ENCODE data around the gene GLB1L3.

GLB1L3 gene

GRCh38 chr11:134240592-134240991, 35.6 kb upstream of the GLB1L3 start:
- Histone ChIP-seq H3K9ac (ENCODE audit: low read depth, low read length) (no peak overlapping the region), H3K9me3 (replicated peaks; ENCODE audit: low read length) (no peaks in the 10 kb centered on the region), H3K4me1 (ENCODE audit: control insufficient read depth, insufficient read depth, low read length) (no peaks in the 10 kb centered on the region), H3K4me2 (ENCODE audit: low read length) (no peak overlapping the region), H3K27me3 (ENCODE audit: control insufficient read depth, insufficient read depth, low read length) (no peaks in the 10 kb centered on the region), H3K4me3 (ENCODE audit: low read length) (no peak overlapping the region), H3K36me3 (ENCODE audit: insufficient read depth, low read length) (peaks cover 39% of the 10 kb centered on the region)

- no peaks in the 10 kb centered on the region for H3K27me3 ChIP-seq (ENCODE audit: control insufficient read depth, insufficient read depth, low read length)
- no peaks in the 10 kb centered on the region for H3K9me3 ChIP-seq (replicated peaks; ENCODE audit: low read length)
- no peak overlapping the region for H3K9ac ChIP-seq (ENCODE audit: low read depth, low read length)
- no peak overlapping the region for H3K4me3 ChIP-seq (ENCODE audit: low read length)
- no peak overlapping the region for H3K4me2 ChIP-seq (ENCODE audit: low read length)
- H3K36me3 ChIP-seq (ENCODE audit: insufficient read depth, low read length): peaks cover 55% of the 10 kb centered on the region
- no peaks in the 10 kb centered on the region for H3K4me1 ChIP-seq (ENCODE audit: control insufficient read depth, insufficient read depth, low read length)
Measured at GRCh38 chr11:134242376-134242775, 33.8 kb upstream of the GLB1L3 start.

GRCh38 chr11:134243913-134244312, 32.3 kb upstream of the GLB1L3 start:
- Histone ChIP-seq H3K9me3 (replicated peaks; ENCODE audit: low read length) (no peaks in the 10 kb centered on the region), H3K36me3 (ENCODE audit: insufficient read depth, low read length) (peaks cover 71% of the 10 kb centered on the region), H3K4me3 (ENCODE audit: low read length) (no peak overlapping the region), H3K27me3 (ENCODE audit: control insufficient read depth, insufficient read depth, low read length) (no peaks in the 10 kb centered on the region), H3K4me1 (ENCODE audit: control insufficient read depth, insufficient read depth, low read length) (no peaks in the 10 kb centered on the region), H3K9ac (ENCODE audit: low read depth, low read length) (no peak overlapping the region), H3K4me2 (ENCODE audit: low read length) (no peak overlapping the region)

- Histone ChIP-seq H3K27me3 (ENCODE audit: control insufficient read depth, insufficient read depth, low read length) (no peaks in the 10 kb centered on the region), H3K9me3 (replicated peaks; ENCODE audit: low read length) (no peaks in the 10 kb centered on the region), H3K4me1 (ENCODE audit: control insufficient read depth, insufficient read depth, low read length) (no peaks in the 10 kb centered on the region), H3K4me2 (ENCODE audit: low read length) (no peak overlapping the region), H3K4me3 (ENCODE audit: low read length) (no peak overlapping the region), H3K36me3 (ENCODE audit: insufficient read depth, low read length) (peaks cover 73% of the 10 kb centered on the region), H3K9ac (ENCODE audit: low read depth, low read length) (no peak overlapping the region)
Measured at GRCh38 chr11:134244593-134244992, 31.6 kb upstream of the GLB1L3 start.

- Histone ChIP-seq H3K4me3 (ENCODE audit: low read length) (no peak overlapping the region), H3K4me1 (ENCODE audit: control insufficient read depth, insufficient read depth, low read length) (no peaks in the 10 kb centered on the region), H3K27me3 (ENCODE audit: control insufficient read depth, insufficient read depth, low read length) (no peaks in the 10 kb centered on the region), H3K4me2 (ENCODE audit: low read length) (no peak overlapping the region), H3K9ac (ENCODE audit: low read depth, low read length) (no peak overlapping the region), H3K36me3 (ENCODE audit: insufficient read depth, low read length) (peaks cover 74% of the 10 kb centered on the region), H3K9me3 (replicated peaks; ENCODE audit: low read length) (no peaks in the 10 kb centered on the region)
Measured at GRCh38 chr11:134245434-134245833, 30.7 kb upstream of the GLB1L3 start.

- Histone ChIP-seq H3K4me3 (ENCODE audit: low read length) (no peak overlapping the region), H3K9ac (ENCODE audit: low read depth, low read length) (no peak overlapping the region), H3K4me1 (ENCODE audit: control insufficient read depth, insufficient read depth, low read length) (no peaks in the 10 kb centered on the region), H3K9me3 (replicated peaks; ENCODE audit: low read length) (no peaks in the 10 kb centered on the region), H3K36me3 (ENCODE audit: insufficient read depth, low read length) (peaks cover 76% of the 10 kb centered on the region), H3K27me3 (ENCODE audit: control insufficient read depth, insufficient read depth, low read length) (no peaks in the 10 kb centered on the region), H3K4me2 (ENCODE audit: low read length) (no peak overlapping the region)
Measured at GRCh38 chr11:134246100-134246499, 30.1 kb upstream of the GLB1L3 start.

- no peaks in the 10 kb centered on the region for H3K9me3 ChIP-seq (replicated peaks; ENCODE audit: low read length)
- H3K27me3 ChIP-seq (ENCODE audit: control insufficient read depth, insufficient read depth, low read length): no peaks in the 10 kb centered on the region
- H3K4me3 ChIP-seq (ENCODE audit: low read length): no peak overlapping the region
- peaks cover 1% of the 10 kb centered on the region for H3K4me1 ChIP-seq (ENCODE audit: control insufficient read depth, insufficient read depth, low read length)
- no peak overlapping the region for H3K9ac ChIP-seq (ENCODE audit: low read depth, low read length)
- no peak overlapping the region for H3K4me2 ChIP-seq (ENCODE audit: low read length)
- H3K36me3 ChIP-seq (ENCODE audit: insufficient read depth, low read length): peaks cover 75% of the 10 kb centered on the region
Measured at GRCh38 chr11:134246678-134247077, 29.5 kb upstream of the GLB1L3 start.

GRCh38 chr11:134248910-134249480, 27.2 kb upstream of the GLB1L3 start:
- Histone ChIP-seq H3K4me2 (ENCODE audit: low read length) (no peak overlapping the region), H3K36me3 (ENCODE audit: insufficient read depth, low read length) (peaks cover 54% of the 10 kb centered on the region), H3K4me1 (ENCODE audit: control insufficient read depth, insufficient read depth, low read length) (peaks cover 10% of the 10 kb centered on the region), H3K27me3 (ENCODE audit: control insufficient read depth, insufficient read depth, low read length) (no peaks in the 10 kb centered on the region), H3K9me3 (replicated peaks; ENCODE audit: low read length) (no peaks in the 10 kb centered on the region), H3K4me3 (ENCODE audit: low read length) (no peak overlapping the region), H3K9ac (ENCODE audit: low read depth, low read length) (no peak overlapping the region)

GRCh38 chr11:134250246-134250645, 25.9 kb upstream of the GLB1L3 start:
- peaks cover 18% of the 10 kb centered on the region for H3K4me1 ChIP-seq (ENCODE audit: control insufficient read depth, insufficient read depth, low read length)
- H3K4me2 ChIP-seq (ENCODE audit: low read length): no peak overlapping the region

GRCh38 chr11:134250675-134251074, 25.5 kb upstream of the GLB1L3 start:
- Histone ChIP-seq H3K9ac (ENCODE audit: low read depth, low read length) (no peak overlapping the region), H3K36me3 (ENCODE audit: insufficient read depth, low read length) (peaks cover 43% of the 10 kb centered on the region), H3K4me3 (ENCODE audit: low read length) (no peak overlapping the region), H3K4me2 (ENCODE audit: low read length) (no peak overlapping the region), H3K27me3 (ENCODE audit: control insufficient read depth, insufficient read depth, low read length) (no peaks in the 10 kb centered on the region), H3K4me1 (ENCODE audit: control insufficient read depth, insufficient read depth, low read length) (peaks cover 18% of the 10 kb centered on the region), H3K9me3 (replicated peaks; ENCODE audit: low read length) (no peaks in the 10 kb centered on the region)

More at GRCh38 chr11:134250246-134250645, 25.9 kb upstream of the GLB1L3 start:
- H3K9ac ChIP-seq (ENCODE audit: low read depth, low read length): no peak overlapping the region
- no peak overlapping the region for H3K4me3 ChIP-seq (ENCODE audit: low read length)
- peaks cover 47% of the 10 kb centered on the region for H3K36me3 ChIP-seq (ENCODE audit: insufficient read depth, low read length)
- H3K9me3 ChIP-seq (replicated peaks; ENCODE audit: low read length): no peaks in the 10 kb centered on the region
- H3K27me3 ChIP-seq (ENCODE audit: control insufficient read depth, insufficient read depth, low read length): no peaks in the 10 kb centered on the region

GRCh38 chr11:134252346-134253187, 23.6 kb upstream of the GLB1L3 start:
- peak overlapping the region; percentile 82 for H3K4me2 ChIP-seq (ENCODE audit: low read length)
- H3K9ac ChIP-seq (ENCODE audit: low read depth, low read length): peak overlapping the region; percentile 68
- H3K27me3 ChIP-seq (ENCODE audit: control insufficient read depth, insufficient read depth, low read length): no peaks in the 10 kb centered on the region
- H3K4me1 ChIP-seq (ENCODE audit: control insufficient read depth, insufficient read depth, low read length): peaks cover 18% of the 10 kb centered on the region
- H3K4me3 ChIP-seq (ENCODE audit: low read length): peak overlapping the region; percentile 71
- no peaks in the 10 kb centered on the region for H3K9me3 ChIP-seq (replicated peaks; ENCODE audit: low read length)
- H3K36me3 ChIP-seq (ENCODE audit: insufficient read depth, low read length): peaks cover 26% of the 10 kb centered on the region
